Bronchial epithelial cell (primary cell): Measurements from ENCODE around the gene ARSG. TPM values are rescaled to one million over a fixed set of nuclear protein-coding genes. Genes with fewer than 3 reads are reported as not detected.

ENCODE experiments used
- DNase-seq: peaks from one replicate; pipeline ENCODE4 v3.0.0-alpha.2; 2010; ENCODE audit warnings: low read depth
- FAIRE-seq: peaks from 2 replicates; lab custom pipeline; 2011; peaks lifted over from hg19 to GRCh38; lab: Jason Lieb, UNC
- H3K27me3 ChIP-seq: 2 replicates; pipeline ENCODE4 v1.5.1; 2011; ENCODE audit warnings: low read length; ENCODE audit not compliant: control insufficient read depth, insufficient read depth
- H3K36me3 ChIP-seq: 2 replicates; pipeline ENCODE4 v1.5.1; 2011; ENCODE audit warnings: low read length; ENCODE audit not compliant: control insufficient read depth, insufficient read depth
- H3K4me3 ChIP-seq: 2 replicates; pipeline ENCODE4 v1.5.1; 2011; ENCODE audit warnings: mild to moderate bottlenecking, low read depth, low read length, control low read depth
- CTCF ChIP-seq: IDR thresholded peaks from 2 replicates; pipeline ENCODE4 v1.5.1; 2011; ENCODE audit warnings: mild to moderate bottlenecking, moderate library complexity, low read length, control low read depth, inconsistent platforms; ENCODE audit not compliant: insufficient read depth, severe bottlenecking
- total RNA-seq: library from RNA; depleted of rRNA; stranded (reverse); fragments of >200 nt; gene quantifications from 2 replicates; pipeline ENCODE4 v1.2.1, GENCODE V29; 2014

Gene ARSG
- total RNA-seq, 1 donor from 2014 or later, result 0.79 TPM

DNA sequence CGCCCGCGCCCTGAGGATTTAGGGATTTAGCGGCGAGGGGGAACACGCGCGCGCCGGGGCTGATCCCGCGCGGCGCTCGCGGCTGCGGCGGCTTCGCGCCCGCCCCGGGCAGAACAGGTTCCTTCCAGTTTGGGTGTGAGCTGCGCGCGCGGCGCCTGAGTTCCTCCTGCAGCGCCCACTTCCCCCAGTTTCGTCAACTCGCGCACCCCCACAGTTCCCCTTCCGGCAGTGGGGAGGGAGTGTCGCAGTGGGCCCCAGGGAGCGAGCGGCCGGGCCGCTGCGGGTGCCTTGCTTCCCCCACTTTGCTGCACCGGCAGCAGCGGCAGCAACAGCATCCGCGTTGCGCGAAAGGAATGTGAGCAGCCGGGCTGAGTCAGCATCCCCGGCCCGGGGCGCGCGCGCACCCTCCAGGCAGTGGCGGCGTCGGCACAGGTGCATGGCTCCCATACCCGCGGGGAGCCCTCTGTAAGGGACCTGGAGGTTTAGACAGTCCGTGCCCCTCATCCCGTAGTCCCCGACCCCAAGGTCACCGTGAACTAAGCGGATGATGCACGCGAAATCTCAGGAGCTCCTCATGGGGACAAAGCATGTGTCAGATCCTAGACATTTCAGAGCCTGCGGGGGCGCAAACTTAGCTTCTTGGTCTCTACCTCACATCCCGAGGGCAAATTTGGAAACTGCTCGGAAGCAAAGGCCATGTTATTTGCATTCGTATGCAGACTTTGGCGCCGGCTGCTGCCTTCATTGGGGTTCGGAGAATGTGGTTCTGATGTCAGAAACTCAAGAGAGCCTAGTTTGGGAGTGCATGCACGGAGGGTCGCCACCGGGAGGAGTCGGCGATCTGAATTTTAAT is 767 bp downstream of the ARSG start:
- H3K4me3 ChIP-seq, result peak overlapping the region; percentile 57
- no peak for TF ChIP-seq CTCF
- no peaks in the 10 kb centered on the region for H3K27me3 ChIP-seq
- H3K36me3 ChIP-seq, result no peaks in the 10 kb centered on the region
- DNase-seq (peak; percentile 50), FAIRE-seq (no peak)

DNA sequence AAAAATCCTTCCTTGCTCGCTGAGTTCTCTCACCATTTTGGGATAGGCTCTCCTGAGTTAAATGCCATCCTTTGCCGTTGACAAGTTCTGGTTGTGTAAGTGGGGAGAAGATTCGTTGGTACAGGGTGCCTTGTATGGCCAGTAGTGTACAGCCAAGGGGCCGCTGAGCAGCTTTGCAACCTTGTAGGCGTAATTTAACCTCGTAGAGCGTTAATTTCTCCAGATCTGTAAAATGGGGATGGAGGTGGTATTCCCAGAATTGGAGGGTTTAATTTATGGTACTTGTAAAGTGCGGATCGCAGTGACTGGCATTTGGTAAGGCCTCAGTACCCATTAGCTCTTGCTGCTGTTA is 1.4 kb downstream of the ARSG start:
- FAIRE-seq, result no peak
- no peak for TF ChIP-seq CTCF
- no peak for DNase-seq
- Histone ChIP-seq H3K36me3 (no peaks in the 10 kb centered on the region), H3K4me3 (no peak overlapping the region), H3K27me3 (no peaks in the 10 kb centered on the region)

- FAIRE-seq (no peak), DNase-seq (no peak)
- TF ChIP-seq CTCF, result no peak
- Histone ChIP-seq H3K4me3 (no peak overlapping the region), H3K27me3 (no peaks in the 10 kb centered on the region), H3K36me3 (no peaks in the 10 kb centered on the region)
Observed at GRCh38 chr17:68293490-68294195, 2.3 kb downstream of the ARSG start.

GRCh38 chr17:68294196-68294555 is 2.9 kb downstream of the ARSG start:
- FAIRE-seq (no peak), DNase-seq (no peak)
- no peak overlapping the region for H3K4me3 ChIP-seq
- H3K36me3 ChIP-seq, result no peaks in the 10 kb centered on the region
- no peaks in the 10 kb centered on the region for H3K27me3 ChIP-seq
- no peak for TF ChIP-seq CTCF

DNA sequence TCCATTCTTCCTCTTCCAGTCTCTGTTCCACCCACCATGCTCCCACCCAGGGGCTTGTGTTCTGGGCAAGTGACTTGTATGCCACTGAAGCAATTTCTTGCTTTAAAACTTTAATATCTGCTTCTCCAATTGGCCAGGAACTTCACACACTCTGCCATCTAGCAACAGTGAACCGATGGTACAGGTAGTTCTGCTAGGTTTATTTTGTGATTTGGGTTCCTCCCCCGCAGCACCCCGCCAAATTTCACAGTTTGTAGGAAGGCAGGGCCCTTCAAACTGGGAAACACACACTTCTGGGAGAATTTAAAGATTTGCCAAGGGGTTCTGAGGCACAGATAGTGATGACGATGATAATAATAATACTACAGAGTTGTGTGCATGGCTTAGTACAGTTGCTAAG is 3.3 kb downstream of the ARSG start:
- no peak for DNase-seq
- no peaks in the 10 kb centered on the region for H3K27me3 ChIP-seq
- H3K36me3 ChIP-seq, result no peaks in the 10 kb centered on the region
- no peak overlapping the region for H3K4me3 ChIP-seq
- no peak for FAIRE-seq
- no peak for TF ChIP-seq CTCF
